K562 (cell line): ENCODE data around the gene PDZK1IP1. TPM values are rescaled to one million over a fixed set of nuclear protein-coding genes. Genes with fewer than 3 reads are reported as not detected.

Experiments used
- ARID1B ChIP-seq: fragments of 450-650 bp; IDR thresholded peaks from 2 replicates; pipeline ENCODE4 v1.6.1; 2016; ENCODE audit warnings: antibody characterized with exemption, mild to moderate bottlenecking, inconsistent platforms
- C11orf30 ChIP-seq: fragments of 450-650 bp; IDR thresholded peaks from 2 replicates; pipeline ENCODE4 v1.6.1; 2016; ENCODE audit warnings: low read depth, mild to moderate bottlenecking
- CBFA2T3 ChIP-seq: fragments of 450-650 bp; IDR thresholded peaks from 2 replicates; pipeline ENCODE4 v1.6.1; 2017
- CC2D1A ChIP-seq: fragments of 450-650 bp; IDR thresholded peaks from 2 replicates; pipeline ENCODE4 v1.6.1; 2017; ENCODE audit warnings: mild to moderate bottlenecking
- DPF2 ChIP-seq: fragments of 450-650 bp; IDR thresholded peaks from 2 replicates; pipeline ENCODE4 v1.6.1; 2016
- GABPB1 ChIP-seq: sonication (generic); formaldehyde crosslinking; IDR thresholded peaks from 2 replicates; pipeline ENCODE4 v1.8.0; 2022; ENCODE audit warnings: mild to moderate bottlenecking, missing genetic modification reagents
- HDAC2 ChIP-seq: fragments of 450-650 bp; IDR thresholded peaks from 2 replicates; pipeline ENCODE4 v1.6.1; 2016; ENCODE audit warnings: mild to moderate bottlenecking
- JUND ChIP-seq, 2 experiments: IDR thresholded peaks; 2 replicates in 1 of 2; 3 replicates in 1 of 2; pipeline ENCODE4 v1.6.1; 2011; ENCODE audit warnings: borderline replicate concordance in 2 of 2, low read depth in 2 of 2, low read length in 2 of 2, improper control_type of control experiment in 1 of 2, missing biosample characterization in 1 of 2, missing genetic modification characterization in 1 of 2, missing genetic modification reagents in 1 of 2
- PHF8 ChIP-seq: fragments of 200-600 bp; sonication (generic); IDR thresholded peaks from 2 replicates; pipeline ENCODE4 v1.6.1; 2012; ENCODE audit warnings: mixed run types, mild to moderate bottlenecking, inconsistent platforms, low read length, moderate library complexity, borderline replicate concordance
- POLR2A ChIP-seq: fragments of 450-650 bp; conservative IDR thresholded peaks from 2 replicates; pipeline ENCODE4 v1.6.1; 2016
- POLR2B ChIP-seq: fragments of 450-650 bp; IDR thresholded peaks from 2 replicates; pipeline ENCODE4 v1.6.1; 2018; ENCODE audit warnings: low read depth; ENCODE audit not compliant: partially characterized antibody
- RBM14 ChIP-seq: fragments of 200-400 bp; formaldehyde crosslinking; IDR thresholded peaks from 2 replicates; pipeline ENCODE4 v1.6.1; 2018; ENCODE audit warnings: low read depth, mild to moderate bottlenecking, low read length, moderate library complexity, borderline replicate concordance; ENCODE audit not compliant: insufficient read depth
- RCOR1 ChIP-seq, 2 experiments: IDR thresholded peaks; 2 replicates each; pipeline ENCODE4 v1.6.1; 2012; ENCODE audit warnings: low read depth in 2 of 2, low read length in 2 of 2, borderline replicate concordance in 1 of 2, improper control_type of control experiment in 1 of 2
- ZNF239 ChIP-seq: fragments of 250-450 bp; sonication (Bioruptor Pico); IDR thresholded peaks from 2 replicates; pipeline ENCODE4 v1.4.0; 2020; ENCODE audit warnings: mild to moderate bottlenecking
- ZNF282 ChIP-seq: sonication (generic); formaldehyde crosslinking; IDR thresholded peaks from 2 replicates; pipeline ENCODE4 v1.8.1; 2023; ENCODE audit warnings: missing genetic modification reagents
- ZNF408 ChIP-seq: fragments of 250-450 bp; sonication (Bioruptor Pico); IDR thresholded peaks from 2 replicates; pipeline ENCODE4 v1.4.0; 2020; ENCODE audit warnings: low read depth, mild to moderate bottlenecking, moderate library complexity
- ZSCAN32 ChIP-seq: fragments of 450-650 bp; formaldehyde crosslinking; IDR thresholded peaks from 2 replicates; pipeline ENCODE4 v1.4.0; 2020; ENCODE audit warnings: mild to moderate bottlenecking, moderate library complexity
- polyA plus RNA-seq, 8 experiments: library from polyadenylated mRNA; depleted of rRNA in 4 of 8; stranded (reverse) in 5 of 8; unstranded in 3 of 8; fragments of >200 nt; fragmentation: Nextera tagmentation in 2 of 8; fragmentation: Illumina TruSeq in 1 of 8; extraction: Ambion mirVana in 2 of 8; extraction: Trizol in 1 of 8; gene quantifications; 2 replicates each; pipeline versions ENCODE4 v1.2.1 to v1.2.3, GENCODE V29; 2011 to 2014; ENCODE audit warnings: inconsistent platforms in 1 of 8, missing spikeins in 1 of 8
- total RNA-seq, 7 experiments: library from RNA; depleted of rRNA in 6 of 7; stranded (reverse); fragments of >200 nt in 6 of 7; fragmentation: Illumina TruSeq in 2 of 7; extraction: Trizol in 2 of 7; gene quantifications; 2 replicates each; pipeline versions ENCODE4 v1.2.1 to v1.2.3, GENCODE V29; 2011 to 2021; ENCODE audit warnings: low replicate concordance in 1 of 7
- TF ChIP-seq, protein P1 (sequence below): fragments of 250-450 bp; sonication (Bioruptor Pico); IDR thresholded peaks from 2 replicates; pipeline ENCODE4 v1.5.0; 2020; ENCODE audit warnings: mild to moderate bottlenecking
- TF ChIP-seq, protein P2 (sequence below): fragments of 450-650 bp; IDR thresholded peaks from 2 replicates; pipeline ENCODE4 v1.6.1; 2016; ENCODE audit warnings: antibody characterized with exemption
- TF ChIP-seq, protein P3 (sequence below): fragments of 250-450 bp; sonication (Bioruptor Pico); IDR thresholded peaks from 2 replicates; pipeline ENCODE4 v1.8.0; 2022; ENCODE audit warnings: moderate library complexity, mild to moderate bottlenecking, inconsistent platforms
- TF ChIP-seq, protein P4 (sequence below): IDR thresholded peaks from 2 replicates; pipeline ENCODE4 v1.6.1; 2012; ENCODE audit warnings: low read depth, low read length, improper control_type of control experiment, borderline replicate concordance

PDZK1IP1 gene
- total and polyA plus RNA-seq, 9 of the 15 experiments (the other 6 are each of a cell fraction or from before 2014, with no cell fraction given), result 0.17 to 0.68 (median 0.53) TPM; not detected in 2

DNA sequence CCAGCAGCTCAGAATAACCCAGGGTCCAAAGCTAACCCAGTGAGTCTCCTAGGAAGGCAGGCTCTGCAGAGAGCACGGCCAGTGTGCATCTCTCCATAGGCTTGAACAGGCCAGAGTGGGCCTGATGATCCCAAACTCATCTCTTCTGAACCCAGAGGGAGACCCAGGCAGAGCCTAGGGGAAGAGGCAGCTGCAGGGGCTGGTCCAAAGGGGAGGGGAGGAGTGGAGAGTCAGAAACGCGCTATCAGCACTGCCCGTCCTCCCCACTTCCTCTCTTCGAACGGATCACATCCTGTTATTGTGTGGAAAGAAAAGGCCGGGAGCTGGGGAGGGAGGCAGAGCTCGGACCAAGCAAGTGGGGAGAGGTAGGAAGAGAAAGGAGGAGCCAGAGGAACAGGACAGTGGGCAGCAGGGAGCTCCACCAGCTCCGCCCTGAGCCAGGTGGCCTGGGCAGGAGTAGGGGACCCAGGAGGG is 22.0 kb upstream of the PDZK1IP1 start (continued):
- TF ChIP-seq, protein P1, sequence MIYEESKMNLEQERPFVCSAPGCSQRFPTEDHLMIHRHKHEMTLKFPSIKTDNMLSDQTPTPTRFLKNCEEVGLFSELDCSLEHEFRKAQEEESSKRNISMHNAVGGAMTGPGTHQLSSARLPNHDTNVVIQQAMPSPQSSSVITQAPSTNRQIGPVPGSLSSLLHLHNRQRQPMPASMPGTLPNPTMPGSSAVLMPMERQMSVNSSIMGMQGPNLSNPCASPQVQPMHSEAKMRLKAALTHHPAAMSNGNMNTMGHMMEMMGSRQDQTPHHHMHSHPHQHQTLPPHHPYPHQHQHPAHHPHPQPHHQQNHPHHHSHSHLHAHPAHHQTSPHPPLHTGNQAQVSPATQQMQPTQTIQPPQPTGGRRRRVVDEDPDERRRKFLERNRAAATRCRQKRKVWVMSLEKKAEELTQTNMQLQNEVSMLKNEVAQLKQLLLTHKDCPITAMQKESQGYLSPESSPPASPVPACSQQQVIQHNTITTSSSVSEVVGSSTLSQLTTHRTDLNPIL (CRISPR knock-in tag), result no peak
- TF ChIP-seq C11orf30 (peak; percentile 36; the same call in 1 of the 2 replicates), GABPB1 (CRISPR knock-in tag) (0 out of 2 replicates have a peak, but pooled peaks have one; percentile 57), ARID1B (peak; percentile 69), POLR2B (peak; percentile 24), CBFA2T3 (peak; percentile 50), RBM14 (no peak), ZNF408 (CRISPR knock-in tag) (no peak), DPF2 (peak; percentile 73), ZNF282 (CRISPR knock-in tag) (no peak), CC2D1A (peak; percentile 31; the same call in 1 of the 2 replicates), ZSCAN32 (CRISPR knock-in tag) (no peak), HDAC2 (peak; percentile 39; the same call in 1 of the 2 replicates), PHF8 (peak; percentile 22; the same call in 1 of the 2 replicates), POLR2A (peak; percentile 32; the same call in 1 of the 2 replicates), RCOR1 (IDR thresholded peaks at IDR 0.05; ENCODE audit: borderline replicate concordance in 1 of 2, low read depth in 2 of 2, low read length in 2 of 2) (0 out of 4 replicates have a peak, but pooled peaks of 1 of the 2 experiments have one; percentile 29), ZNF239 (CRISPR knock-in tag) (no peak), JUND (IDR thresholded peaks at IDR 0.05; ENCODE audit: borderline replicate concordance, low read depth, low read length) (peak; percentile 31; the same call in 1 of the 2 replicates), JUND (tag; IDR thresholded peaks at IDR 0.05; ENCODE audit: borderline replicate concordance, low read depth, low read length) (no peak; the same call in 2 of the 3 replicates)
- TF ChIP-seq, protein P2, sequence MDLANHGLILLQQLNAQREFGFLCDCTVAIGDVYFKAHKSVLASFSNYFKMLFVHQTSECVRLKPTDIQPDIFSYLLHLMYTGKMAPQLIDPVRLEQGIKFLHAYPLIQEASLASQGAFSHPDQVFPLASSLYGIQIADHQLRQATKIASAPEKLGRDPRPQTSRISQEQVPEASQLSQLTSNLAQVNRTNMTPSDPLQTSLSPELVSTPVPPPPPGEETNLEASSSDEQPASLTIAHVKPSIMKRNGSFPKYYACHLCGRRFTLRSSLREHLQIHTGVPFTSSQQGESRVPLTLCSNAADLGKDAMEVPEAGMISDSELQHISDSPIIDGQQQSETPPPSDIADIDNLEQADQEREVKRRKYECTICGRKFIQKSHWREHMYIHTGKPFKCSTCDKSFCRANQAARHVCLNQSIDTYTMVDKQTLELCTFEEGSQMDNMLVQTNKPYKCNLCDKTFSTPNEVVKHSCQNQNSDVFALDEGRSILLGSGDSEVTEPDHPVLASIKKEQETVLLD, result peak; percentile 32; the same call in 1 of the 2 replicates
- TF ChIP-seq, protein P3, sequence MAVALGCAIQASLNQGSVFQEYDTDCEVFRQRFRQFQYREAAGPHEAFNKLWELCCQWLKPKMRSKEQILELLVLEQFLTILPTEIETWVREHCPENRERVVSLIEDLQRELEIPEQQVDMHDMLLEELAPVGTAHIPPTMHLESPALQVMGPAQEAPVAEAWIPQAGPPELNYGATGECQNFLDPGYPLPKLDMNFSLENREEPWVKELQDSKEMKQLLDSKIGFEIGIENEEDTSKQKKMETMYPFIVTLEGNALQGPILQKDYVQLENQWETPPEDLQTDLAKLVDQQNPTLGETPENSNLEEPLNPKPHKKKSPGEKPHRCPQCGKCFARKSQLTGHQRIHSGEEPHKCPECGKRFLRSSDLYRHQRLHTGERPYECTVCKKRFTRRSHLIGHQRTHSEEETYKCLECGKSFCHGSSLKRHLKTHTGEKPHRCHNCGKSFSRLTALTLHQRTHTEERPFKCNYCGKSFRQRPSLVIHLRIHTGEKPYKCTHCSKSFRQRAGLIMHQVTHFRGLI (CRISPR knock-in tag), result no peak
- TF ChIP-seq, protein P4, sequence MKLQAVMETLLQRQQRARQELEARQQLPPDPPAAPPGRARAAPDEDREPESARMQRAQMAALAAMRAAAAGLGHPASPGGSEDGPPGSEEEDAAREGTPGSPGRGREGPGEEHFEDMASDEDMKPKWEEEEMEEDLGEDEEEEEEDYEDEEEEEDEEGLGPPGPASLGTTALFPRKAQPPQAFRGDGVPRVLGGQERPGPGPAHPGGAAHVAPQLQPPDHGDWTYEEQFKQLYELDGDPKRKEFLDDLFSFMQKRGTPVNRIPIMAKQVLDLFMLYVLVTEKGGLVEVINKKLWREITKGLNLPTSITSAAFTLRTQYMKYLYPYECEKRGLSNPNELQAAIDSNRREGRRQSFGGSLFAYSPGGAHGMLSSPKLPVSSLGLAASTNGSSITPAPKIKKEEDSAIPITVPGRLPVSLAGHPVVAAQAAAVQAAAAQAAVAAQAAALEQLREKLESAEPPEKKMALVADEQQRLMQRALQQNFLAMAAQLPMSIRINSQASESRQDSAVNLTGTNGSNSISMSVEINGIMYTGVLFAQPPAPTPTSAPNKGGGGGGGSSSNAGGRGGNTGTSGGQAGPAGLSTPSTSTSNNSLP, result no peak
